Sigmoid colon (tissue), 7 donors: Measurements from ENCODE around the gene SLC6A15. TPM values are rescaled to one million over a fixed set of nuclear protein-coding genes. Genes with fewer than 3 reads are reported as not detected.

Source experiments
- DNase-seq: peaks from one replicate; pipeline ENCODE4 v3.0.0-alpha.2; 2019
- H3K27ac ChIP-seq, 4 donors: fragments of 200-600 bp; sonication (generic); one replicate each; pipeline ENCODE4 v1.5.1; 2016 to 2019; ENCODE audit warnings: mild to moderate bottlenecking in 1 of 4
- H3K27me3 ChIP-seq, 3 donors: fragments of 200-600 bp; sonication (generic); one replicate each; pipeline ENCODE4 v1.5.1; 2019; ENCODE audit warnings: mild to moderate bottlenecking in 1 of 3
- H3K36me3 ChIP-seq, 4 donors: fragments of 200-600 bp; sonication (generic); one replicate each; pipeline ENCODE4 v1.5.1; 2016 to 2019
- H3K4me1 ChIP-seq, 4 donors: fragments of 200-600 bp; sonication (generic); one replicate each; pipeline ENCODE4 v1.5.1; 2017 to 2019
- H3K4me3 ChIP-seq, 4 donors: fragments of 200-600 bp; sonication (generic); one replicate each; pipeline ENCODE4 v1.5.1; 2017 to 2019; ENCODE audit warnings: mild to moderate bottlenecking in 2 of 4, moderate library complexity in 1 of 4
- H3K9me3 ChIP-seq, 4 donors: fragments of 200-600 bp in 3 of 4; sonication (generic) in 3 of 4; one replicate each; pipeline versions ENCODE4 v1.5.1 to v1.6.1; 2013 to 2019
- CTCF ChIP-seq, 4 experiments: fragments of 450-650 bp in 3 of 4; fragments of 200-600 bp in 1 of 4; IDR thresholded peaks; one replicate each; pipeline ENCODE4 v1.5.1; 2016 to 2019; ENCODE audit warnings: antibody characterized with exemption in 4 of 4, mild to moderate bottlenecking in 3 of 4, moderate library complexity in 2 of 4
- EP300 ChIP-seq, 4 donors: sonication (generic); formaldehyde crosslinking; IDR thresholded peaks; one replicate each; pipeline ENCODE4 v1.6.1; 2017; ENCODE audit warnings: antibody characterized with exemption in 4 of 4
- POLR2A ChIP-seq, 2 donors: fragments of 450-650 bp; IDR thresholded peaks; one replicate each; pipeline ENCODE4 v1.6.1; 2016; ENCODE audit warnings: antibody characterized with exemption in 2 of 2, mild to moderate bottlenecking in 2 of 2, moderate library complexity in 2 of 2
- POLR2AphosphoS5 ChIP-seq, 4 donors: sonication (generic); formaldehyde crosslinking; IDR thresholded peaks; one replicate each; pipeline ENCODE4 v1.6.1; 2017; ENCODE audit warnings: antibody characterized with exemption in 4 of 4
- WGBS, 2 donors: extraction: QIAGEN DNeasy Blood & Tissue Kit; methylation state at CpG; one replicate each; pipeline ENCODE4 v1.1.7; 2013; 5-methylcytosine and 5-hydroxymethylcytosine counted together
- intact Hi-C: fragments of 100-400 bp; cut with DNase I; formaldehyde crosslinking; loops from one replicate; pipeline ENCODE4 v1.15.1; 2023
- polyA plus RNA-seq, 3 donors: library from polyadenylated mRNA; stranded (reverse); fragments of 200-250 nt; gene quantifications; one replicate each; pipeline ENCODE4 v1.2.3, GENCODE V29; 2013
- total RNA-seq, 4 donors: library from RNA; depleted of rRNA; stranded (reverse); fragments of >200 nt; gene quantifications; one replicate each; pipeline ENCODE4 v1.1.0, GENCODE V29; 2016
- donor health status: healthy with polysubstance abuse.
- donor health status: Bipolar disorder and iron deficiency.
- donor health status: healthy.

The SLC6A15 gene
- total and polyA plus RNA-seq, 7 donors = 0.35 to 2.6 (median 0.97) TPM; not detected in 1

- Histone ChIP-seq H3K27ac (no peak overlapping the region), H3K36me3 (no peaks in the 10 kb centered on the region), H3K4me1 (peaks cover 0 to 28% (median 22%) of the 10 kb centered on the region in 4 donors), H3K4me3 (peak overlapping the region; percentile 10 to 48 (median 42)), H3K27me3 (peaks cover 0 to 62% (median 23%) of the 10 kb centered on the region in 3 donors), H3K9me3 (no peaks in the 10 kb centered on the region)
- WGBS, 2 donors = 2 to 3% methylated on average over 48 of the region's 48 CpGs
- no peak for DNase-seq
- TF ChIP-seq POLR2AphosphoS5 (IDR thresholded peaks at IDR 0.05) (no peak), EP300 (IDR thresholded peaks at IDR 0.05) (no peak)
- intact Hi-C loops = no loop called here
Observed at GRCh38 chr12:84911271-84912197, 1.1 kb downstream of the SLC6A15 start.

GRCh38 chr12:84910549-84911241 is 1.9 kb downstream of the SLC6A15 start:
- Histone ChIP-seq H3K9me3 (no peaks in the 10 kb centered on the region), H3K27me3 (peaks cover 0 to 62% (median 23%) of the 10 kb centered on the region in 3 donors), H3K4me1 (peaks cover 0 to 28% (median 22%) of the 10 kb centered on the region in 4 donors), H3K27ac (no peak overlapping the region), H3K4me3 (peak overlapping the region; percentile 10 to 48 (median 42)), H3K36me3 (no peaks in the 10 kb centered on the region)
- DNase-seq = no peak
- 10 to 11% methylated on average over 21 of the region's 21 CpGs for WGBS, 2 donors
- intact Hi-C loops = no loop called here
- TF ChIP-seq POLR2AphosphoS5 (IDR thresholded peaks at IDR 0.05) (no peak), EP300 (IDR thresholded peaks at IDR 0.05) (no peak), CTCF (IDR thresholded peaks at IDR 0.05) (no peak), POLR2A (IDR thresholded peaks at IDR 0.05) (no peak)

- 30 to 49% methylated on average over 2 of the region's 2 CpGs for WGBS, 2 donors
- no peaks in the 10 kb centered on the region for H3K36me3 ChIP-seq
- H3K4me1 ChIP-seq = no peaks in the 10 kb centered on the region
- intact Hi-C loops = no loop called here
- no peaks in the 10 kb centered on the region for H3K9me3 ChIP-seq
- DNase-seq = no peak
- peaks cover 0 to 2% (median 0%) of the 10 kb centered on the region in 3 donors for H3K27me3 ChIP-seq
- TF ChIP-seq CTCF (IDR thresholded peaks at IDR 0.05) (no peak), EP300 (IDR thresholded peaks at IDR 0.05) (no peak), POLR2A (IDR thresholded peaks at IDR 0.05) (no peak), POLR2AphosphoS5 (IDR thresholded peaks at IDR 0.05) (no peak)
- H3K27ac ChIP-seq = no peak overlapping the region
- no peak overlapping the region for H3K4me3 ChIP-seq
Observed at GRCh38 chr12:84904051-84904450, 8.5 kb downstream of the SLC6A15 start.

GRCh38 chr12:84891106-84891838 is 21.3 kb downstream of the SLC6A15 start:
- Histone ChIP-seq H3K4me3 (no peak overlapping the region), H3K27me3 (no peaks in the 10 kb centered on the region), H3K36me3 (no peaks in the 10 kb centered on the region), H3K27ac (no peak overlapping the region), H3K4me1 (no peaks in the 10 kb centered on the region), H3K9me3 (no peaks in the 10 kb centered on the region)
- whole genome bisulfite sequencing, 2 donors = 61 to 75% methylated on average over 5 of the region's 5 CpGs
- intact Hi-C loops = no loop called here
- no peak for DNase-seq
- TF ChIP-seq EP300 (IDR thresholded peaks at IDR 0.05) (no peak), CTCF (IDR thresholded peaks at IDR 0.05) (no peak), POLR2A (IDR thresholded peaks at IDR 0.05) (no peak), POLR2AphosphoS5 (IDR thresholded peaks at IDR 0.05) (no peak)
